ENCODE results near the gene NOD2.

NOD2 gene

DNA sequence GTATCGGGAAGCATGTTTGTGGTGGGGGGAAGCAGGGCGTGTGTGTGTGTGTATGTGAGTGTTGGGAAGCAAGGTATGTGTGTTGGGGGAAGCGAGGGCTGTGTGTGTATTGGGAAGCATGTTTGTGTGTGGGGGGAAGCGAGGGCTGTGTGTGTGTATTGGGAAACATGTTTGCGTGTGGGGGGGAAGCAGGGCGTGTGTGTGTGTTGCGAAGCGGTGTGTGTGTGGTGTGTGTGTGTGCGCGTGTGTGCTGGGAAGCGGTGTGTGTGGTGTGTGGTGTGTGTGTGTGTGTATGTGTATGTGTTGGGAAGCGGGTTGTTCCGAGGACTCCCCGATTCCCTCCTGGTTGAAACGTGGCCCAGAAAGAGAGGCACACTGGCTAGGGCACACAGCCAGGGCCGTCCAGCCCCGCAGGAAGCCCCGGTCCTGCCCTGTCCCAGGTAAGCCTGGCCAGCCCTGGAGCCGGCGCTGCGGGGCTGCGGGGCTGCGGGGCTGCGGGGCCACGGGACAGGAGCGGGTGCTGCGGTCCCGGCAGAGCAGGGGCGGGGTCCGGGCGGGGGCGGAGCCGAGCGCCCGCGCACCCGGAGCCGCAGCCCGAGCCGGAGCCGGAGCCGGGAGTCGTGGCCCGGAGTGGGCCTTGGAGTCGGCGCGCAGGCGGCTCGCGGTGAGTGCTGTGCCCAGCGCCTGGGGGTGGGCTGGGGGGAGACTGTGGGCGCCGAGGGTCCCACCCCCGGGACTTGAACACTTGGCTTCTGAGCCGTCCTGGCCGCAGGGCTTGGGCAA is at the start of gene NOD2:
Gene NOD2 (plus strand): TSS at position 608 of the 783 bp plus-strand sequence. CDS start 5,890 bp downstream, outside the sequence.
- peak; percentile 48 for DNase-seq

DNA sequence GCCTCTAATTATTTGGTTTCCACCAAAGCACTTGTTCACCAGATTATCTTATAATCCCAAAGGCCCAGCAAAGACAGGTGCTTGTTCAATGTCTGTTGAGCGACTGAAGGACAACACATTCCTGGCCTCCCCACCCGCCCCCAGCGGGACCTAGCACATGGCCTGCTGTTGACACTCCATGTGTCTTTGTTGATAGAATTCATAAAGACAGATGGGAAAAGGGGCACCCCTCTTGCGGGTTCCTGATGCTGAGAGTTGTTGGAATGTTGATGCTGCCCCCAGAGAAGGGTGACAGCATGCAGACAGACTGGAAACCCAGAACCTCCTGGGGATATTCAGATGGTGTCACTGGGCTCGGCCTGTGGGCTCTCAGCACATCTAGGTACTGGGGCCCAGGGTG is 49.2 kb upstream of the NOD2 start:
- DNase-seq, result no peak

DNA sequence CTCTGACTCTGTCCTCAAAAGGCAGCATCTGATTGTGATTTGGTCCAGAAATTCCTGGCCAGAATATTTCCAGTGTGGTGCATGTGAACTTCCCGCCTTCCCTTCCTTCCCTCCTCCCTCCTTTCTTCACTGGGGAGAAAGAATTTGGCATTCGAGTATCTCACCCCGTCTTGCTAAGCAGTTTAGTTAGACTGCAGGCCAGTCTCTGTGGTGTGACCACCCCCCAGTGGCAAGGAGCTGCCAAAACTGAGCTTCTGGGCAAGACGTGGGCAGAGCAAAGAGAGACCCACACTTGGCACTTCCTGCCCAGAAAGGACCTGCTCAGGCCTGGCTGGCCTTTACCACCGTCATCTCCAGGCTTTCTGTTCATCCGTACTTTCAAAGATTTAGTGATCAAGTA is 48.7 kb upstream of the NOD2 start:
- DNase-seq, result peak; percentile 43

DNA sequence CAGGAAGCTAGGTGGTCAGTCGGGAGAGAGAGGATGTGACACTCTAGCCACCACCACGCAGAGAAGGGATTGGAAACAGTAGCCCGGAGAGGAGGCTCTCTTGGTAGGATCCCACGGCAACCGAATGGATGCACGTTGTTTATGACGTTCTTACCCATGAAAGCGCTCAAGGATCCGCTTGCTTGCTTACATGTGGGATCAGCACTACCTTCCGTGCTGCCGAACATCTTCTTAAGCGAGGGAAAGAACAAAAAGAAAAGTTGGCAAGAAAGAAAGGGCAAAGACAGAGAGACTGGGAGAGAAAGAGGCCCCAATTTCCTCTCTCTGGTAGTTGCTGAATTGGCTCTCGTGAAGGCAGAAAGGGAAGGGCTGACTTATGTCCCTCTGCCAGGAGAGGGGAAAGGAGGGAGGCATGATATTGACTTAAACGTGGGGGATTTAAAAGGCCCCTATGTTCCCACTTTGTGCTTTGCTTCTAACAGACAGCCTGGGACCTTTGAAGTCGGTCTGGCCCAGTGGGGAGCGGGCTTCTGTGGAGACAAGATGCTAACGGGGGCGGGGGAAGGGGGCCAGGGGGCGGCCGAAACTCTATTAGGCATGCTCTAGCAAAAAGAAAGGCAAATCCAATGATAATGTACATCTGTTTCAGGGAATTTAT is 47.7 kb upstream of the NOD2 start:
- DNase-seq, result no peak

DNA sequence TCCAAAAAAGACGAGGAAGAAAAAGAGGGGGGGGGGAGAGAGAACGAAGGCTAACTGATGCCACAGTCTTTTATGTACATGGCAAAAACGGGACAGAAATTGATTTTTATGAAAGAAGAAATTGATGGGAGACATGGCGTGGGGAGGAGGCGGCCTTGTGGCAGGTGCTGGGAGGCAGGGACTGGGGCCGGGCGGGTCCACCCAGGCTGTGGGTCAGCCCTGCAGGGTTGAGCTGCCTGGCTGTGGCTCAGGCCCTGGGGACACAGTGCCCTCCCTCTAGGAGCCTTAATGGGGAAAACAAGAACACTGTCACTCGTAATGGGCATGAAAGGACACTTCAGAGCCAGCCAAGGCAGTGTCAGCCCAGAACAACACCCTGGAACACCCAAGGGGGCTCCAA is 47.1 kb upstream of the NOD2 start:
- DNase-seq, result no peak

DNA sequence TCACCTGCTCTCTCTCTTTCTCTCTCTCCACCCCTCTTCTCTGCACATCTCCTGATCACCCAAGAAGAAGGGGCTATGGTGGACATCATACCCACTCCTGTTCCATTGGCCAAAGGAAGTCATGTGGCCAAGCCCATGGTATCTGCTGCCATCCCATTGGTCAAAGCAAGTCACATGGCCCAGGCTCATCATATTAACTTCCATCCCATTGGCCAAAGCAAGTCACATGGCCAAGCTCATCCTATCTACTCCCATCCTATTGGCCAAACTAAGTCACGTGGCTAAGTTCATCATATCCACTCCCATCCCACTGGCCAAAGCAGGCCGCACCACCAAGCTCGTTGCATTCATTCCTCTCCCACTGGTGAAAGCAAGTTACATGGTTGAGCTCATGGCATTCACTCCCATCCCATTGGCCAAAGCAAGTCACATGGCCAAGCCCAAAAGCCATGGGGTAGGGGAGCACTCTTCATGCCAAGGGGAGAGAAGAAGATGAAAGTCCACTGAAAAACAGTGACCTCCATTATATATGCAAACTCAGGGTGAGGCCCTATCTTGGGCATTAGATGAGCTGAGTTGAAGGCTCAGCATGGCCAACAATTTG is 41.5 kb upstream of the NOD2 start:
- no peak for DNase-seq

DNA sequence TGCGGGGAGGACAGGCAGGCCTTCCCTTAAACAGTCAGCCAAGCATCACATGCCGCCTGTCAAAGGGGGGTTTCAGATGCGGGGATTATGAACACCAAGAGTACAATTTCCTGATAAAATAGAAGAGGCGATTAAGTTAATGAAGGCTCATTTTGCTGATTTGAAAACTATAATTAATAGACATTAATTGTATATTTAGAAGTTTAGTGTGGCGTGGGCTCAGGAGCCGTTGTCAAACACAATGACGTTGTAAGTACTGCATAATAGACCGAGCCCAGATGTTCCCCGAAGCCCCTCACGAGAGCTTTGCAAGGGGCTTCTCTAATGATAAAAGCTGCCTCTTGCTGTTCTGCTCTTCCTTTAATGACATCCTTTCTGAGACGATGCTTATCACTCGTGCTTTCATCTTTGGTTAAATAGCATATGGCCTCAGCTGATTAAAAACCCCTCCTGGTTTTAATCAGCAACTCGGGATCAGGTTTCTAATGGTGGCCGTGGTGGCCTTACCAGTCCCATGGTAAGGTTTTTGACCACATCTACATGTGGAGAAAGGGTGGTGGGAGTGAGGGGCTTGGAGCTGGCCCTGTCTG is 40.5 kb upstream of the NOD2 start:
- DNase-seq, result no peak

DNA sequence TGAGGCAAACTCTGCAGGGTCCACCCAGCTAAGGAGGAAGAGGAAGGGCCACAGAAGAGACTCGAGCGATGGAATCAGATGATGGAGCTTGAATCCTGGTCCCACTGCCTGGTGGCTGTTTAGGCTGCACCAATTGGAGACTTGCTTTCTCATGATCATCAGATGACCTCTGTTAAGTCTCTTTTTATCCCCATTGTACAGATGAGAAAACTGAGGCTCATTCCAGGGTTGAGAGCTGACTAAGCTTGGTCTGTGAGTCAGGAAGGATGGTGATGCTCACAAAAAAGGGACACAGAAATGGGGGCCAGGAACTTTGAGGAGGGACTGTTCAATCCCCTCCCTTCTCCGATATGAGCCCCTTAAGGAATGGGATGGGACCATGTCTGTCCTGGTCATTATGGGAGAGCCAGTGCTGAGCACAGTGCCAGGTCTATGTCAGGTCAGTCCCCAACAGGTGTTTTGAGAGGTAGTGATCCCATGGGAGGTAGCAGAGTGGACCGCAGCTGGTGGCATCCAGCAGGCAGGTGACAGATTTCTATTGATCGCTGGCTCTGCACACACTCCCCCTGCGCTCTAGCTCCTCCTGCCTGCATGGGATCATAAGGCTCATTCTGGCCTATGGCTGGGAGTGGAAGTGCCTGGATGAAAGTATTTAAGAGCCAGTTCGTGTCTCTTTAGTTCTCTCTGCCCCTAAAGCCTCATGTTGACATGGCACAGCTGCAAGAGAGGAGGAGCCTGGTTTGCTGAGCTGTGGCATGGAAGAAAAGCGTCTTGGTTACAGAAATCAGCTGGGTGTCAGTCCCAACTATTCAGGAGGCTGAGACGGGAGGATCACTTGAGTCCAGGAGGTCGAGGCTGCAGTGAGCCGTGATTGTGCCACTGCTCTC is 39.5 kb upstream of the NOD2 start:
- no peak for DNase-seq

DNA sequence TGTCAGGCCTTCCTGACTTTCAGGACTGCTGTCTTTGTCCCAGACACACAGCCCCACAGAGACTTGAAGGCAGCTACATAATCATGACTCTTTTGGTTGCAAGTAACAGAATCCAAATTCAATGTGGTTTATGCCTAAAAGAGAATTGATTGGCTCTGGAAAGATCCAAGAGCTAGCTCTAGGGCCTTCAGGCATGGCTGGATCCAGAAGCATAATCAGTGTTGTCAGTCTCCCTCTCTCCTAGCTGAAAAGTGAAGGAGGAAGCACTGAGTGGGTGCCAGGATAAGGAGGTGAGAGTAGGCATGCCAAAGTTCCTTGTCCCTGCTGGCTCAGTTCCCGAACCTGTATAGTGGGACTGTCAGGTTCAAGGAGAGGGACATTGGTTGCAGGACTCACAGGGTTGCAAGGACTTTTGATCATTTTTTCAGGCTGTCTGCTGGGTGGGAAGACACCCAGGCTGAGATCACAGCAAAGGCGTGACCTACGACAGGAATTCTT is 37.8 kb upstream of the NOD2 start:
- no peak for DNase-seq

DNA sequence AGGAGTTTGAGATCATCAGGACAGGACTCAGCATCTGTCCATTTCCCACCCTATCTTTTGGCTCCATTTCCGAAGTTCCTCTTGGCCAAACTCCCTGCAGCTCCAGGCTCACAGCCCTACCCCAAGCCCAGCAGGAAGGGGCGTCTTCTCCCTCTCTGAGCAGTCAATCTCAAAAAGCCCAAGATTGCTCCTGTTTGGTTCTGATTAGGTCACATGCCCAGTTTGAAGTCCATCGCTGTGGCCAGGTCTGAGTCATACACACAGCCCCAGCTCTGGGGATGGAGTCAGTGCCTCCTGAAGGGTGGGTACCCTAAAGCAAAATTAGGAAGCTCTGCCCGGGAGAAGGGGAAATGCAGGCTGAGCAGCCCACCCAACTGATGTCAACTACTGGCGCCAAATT is 36.2 kb upstream of the NOD2 start:
- no peak for DNase-seq

DNA sequence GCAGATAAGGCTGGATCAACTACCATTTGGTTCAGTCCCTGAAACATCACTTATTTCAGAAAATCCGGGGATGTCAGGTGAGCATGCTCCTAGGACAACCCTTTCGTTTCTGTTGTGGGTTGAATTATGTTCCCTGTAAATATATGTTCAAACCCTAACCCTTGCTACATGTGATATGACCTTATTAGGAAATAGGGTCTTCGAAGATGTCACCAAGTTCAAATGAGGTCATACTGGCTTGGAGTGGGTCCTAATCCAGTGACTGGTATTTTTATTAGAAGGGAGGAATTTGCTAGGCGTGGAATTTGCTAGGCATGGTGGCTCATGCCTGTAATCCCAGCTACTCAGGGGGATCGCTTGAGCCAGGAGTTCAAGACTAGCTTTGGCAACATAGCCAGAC is 33.6 kb upstream of the NOD2 start:
- no peak for DNase-seq

DNA sequence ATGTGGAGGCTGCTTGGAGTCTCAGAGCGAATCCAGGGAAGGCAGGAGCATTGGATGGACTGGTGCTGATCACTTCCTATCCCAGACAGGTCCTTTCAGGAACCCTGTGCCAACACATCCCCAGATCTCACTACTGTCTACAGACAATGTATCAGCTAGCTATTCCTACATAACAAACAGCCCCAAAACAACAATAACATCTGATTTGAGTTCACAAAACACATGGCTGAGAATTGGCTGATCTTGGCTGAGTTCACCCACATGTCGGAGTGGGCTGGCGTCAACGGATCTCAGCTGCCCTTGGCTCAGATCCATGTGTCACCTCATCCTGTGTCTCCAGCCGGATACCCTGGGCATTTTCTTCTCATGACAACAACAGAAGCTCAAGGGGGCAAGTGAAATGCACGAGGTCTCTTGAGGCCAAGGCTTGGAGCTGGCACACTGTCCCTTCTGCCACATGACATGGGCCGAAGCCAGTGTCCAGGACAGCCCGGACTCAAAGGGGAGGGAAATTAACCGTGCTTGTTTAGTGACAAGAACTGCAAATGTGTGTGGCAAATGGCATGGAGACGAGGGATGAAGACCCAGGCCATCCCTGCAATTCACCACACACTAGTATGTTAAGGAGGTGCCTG is 31.0 kb upstream of the NOD2 start:
- DNase-seq, result no peak

DNA sequence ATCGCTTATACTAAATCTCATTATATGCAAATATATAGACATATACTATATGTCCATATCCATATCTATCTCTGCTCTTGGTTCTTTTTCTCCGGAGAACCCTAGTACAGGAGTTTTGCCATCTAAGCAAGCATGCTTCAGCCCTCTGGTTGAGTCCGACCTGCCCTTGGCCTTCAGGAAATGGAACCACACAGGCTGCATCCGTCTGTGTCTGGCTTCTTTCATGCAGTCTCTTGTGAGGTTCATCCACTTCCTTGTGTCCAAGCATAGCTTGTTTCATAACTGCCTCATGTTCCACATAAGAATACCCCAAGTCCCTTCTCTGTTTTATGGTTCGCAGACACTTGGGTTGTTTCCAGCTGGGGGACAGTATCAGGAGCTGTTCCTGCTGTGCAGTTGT is 29.1 kb upstream of the NOD2 start:
- no peak for DNase-seq

DNA sequence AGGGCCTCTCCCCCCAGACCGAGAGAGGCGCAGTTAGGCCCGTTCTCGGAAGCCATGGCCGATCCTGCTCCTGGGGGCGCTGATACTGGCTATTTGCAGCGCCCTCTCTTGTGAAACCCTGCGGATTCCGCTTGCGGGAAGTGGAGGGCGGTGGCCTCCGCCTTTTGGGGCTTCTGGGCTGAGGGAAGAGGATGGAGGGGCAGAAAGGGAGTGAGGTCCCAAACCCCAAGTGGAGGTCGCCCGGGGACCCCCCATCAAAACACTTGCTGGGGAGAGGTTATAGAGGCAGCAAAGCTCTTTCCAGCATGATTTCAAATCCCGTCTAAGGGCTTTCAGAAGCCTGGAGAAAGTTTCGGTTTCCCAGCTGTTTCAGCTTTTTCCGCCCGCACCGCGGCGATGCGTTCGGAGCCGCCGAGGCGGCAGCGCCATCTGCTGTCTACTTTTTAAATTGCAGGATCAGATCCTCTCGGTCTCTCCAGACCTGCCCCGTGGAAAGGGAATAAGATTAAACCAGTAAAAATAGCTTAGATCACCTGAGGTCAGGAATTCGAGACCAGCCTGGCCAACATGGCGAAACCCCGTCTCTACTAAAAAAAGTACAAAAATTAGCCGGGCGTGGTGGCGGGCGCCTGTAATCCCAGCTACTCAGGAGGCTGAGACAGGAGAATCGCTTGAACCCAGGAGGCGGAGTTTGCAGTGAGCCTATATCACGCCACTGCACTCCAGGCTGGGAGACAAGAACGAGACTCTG is 28.1 kb upstream of the NOD2 start:
- DNase-seq, result peak; percentile 77

DNA sequence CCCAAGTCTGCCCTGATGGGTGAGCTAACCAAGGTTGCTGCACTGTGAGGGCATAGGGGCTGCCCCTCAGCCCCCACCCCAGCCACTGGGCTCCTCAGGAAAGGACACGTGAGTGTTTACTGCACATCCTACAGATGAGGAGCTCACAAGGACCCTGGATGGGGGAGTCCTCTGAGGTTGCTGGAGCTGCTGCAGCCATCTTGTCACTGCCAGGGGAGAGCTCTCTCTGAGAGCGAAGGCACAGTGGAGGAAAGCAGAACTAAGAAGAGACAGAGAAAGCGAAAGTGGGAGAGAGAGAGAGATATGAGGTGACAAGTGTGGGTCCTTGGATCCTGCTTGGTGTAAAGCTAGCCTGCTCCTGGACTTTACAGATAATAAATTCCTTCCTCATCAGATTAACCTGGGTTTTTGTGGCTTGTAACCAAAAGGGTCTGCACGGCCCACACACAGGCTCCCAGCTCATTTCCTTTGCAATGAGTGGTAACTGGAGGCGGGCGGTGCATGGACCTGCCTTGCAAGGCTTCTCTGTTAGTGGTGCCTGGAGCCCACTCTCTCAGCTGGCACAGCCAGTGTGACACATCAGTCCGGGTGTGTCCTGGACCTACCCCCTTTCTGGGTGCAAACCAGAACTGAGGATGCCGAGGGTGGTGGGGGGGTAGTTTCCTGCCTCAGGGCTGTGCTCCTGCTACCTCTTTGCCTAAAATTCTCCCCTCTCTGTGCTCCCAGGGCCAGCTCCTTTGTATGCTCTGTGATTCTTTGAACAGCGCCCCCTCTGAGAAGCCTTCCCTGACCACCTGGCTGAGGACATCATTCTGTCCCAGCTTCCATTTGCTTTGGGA is 26.5 kb upstream of the NOD2 start:
- DNase-seq, result peak; percentile 51

DNA sequence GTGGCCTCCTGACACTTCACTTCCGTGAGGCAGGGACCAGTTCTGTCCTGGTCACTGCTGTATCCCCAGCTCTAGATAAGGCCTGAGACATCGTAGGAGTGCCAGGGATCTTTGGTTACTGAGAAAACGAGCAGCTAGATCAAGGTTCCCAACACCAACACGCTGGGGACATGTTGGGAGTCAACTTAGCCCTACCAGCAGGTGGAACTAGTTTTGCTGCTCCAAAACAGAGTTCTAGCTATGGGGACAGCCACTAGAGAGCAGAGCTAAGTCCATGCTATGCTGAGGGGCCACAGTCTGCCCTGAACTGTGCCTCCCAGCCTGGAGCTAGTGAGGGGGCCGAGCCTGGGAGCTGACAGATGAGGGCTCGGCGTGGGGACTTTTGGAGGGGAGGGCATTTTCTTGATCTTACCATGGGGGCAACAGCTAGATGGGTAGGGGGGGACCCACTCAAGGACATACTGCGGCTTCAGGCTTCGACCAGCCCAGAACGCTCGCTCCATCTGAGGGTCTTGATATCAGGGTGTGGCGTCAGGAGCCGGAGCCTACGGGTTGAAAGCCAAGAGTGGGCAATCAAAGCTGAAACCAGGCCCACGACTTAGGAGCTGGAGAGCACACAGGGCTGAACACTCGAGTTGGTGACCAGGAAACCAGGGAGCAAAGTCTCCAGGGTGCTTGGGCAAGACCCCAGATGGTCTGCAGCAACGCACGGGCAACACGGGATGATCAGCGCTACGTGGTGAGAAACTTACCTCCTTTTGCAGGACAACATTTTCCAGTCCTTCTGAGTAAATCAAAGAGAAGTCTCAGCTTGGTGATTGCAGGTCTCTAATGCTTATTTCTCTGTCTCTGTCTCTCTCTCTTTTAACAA is 25.7 kb upstream of the NOD2 start:
- no peak for DNase-seq

DNA sequence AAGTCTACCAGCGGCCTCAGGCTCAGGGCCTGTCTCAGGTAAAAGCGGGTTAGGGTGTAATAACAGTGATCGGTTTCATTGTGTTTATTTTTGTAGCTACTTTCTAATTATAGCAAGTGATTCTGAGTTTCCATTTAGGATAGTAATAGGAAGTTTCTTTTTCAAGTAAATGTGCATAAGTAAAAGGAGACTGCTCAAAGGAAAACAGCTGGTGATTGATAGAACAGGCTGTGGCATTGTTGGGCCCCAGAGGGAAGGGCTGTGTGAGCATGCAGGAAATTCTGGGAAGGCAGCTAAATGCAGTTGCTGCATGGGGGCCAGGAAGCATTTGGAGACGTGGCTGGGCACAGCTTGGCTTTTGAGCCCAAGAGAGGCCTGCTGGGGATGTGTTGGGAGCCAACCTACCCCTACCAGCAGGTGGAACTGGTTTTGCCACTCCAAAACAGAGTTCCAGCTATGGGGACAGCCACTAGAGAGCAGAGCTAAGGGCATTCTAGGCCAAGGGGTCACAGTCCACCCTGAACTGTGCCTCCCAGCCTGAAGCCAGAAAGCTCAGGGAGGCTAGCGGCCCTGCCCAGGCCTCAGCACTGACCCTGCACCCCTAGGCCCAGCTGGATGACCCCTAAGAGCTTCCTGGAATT is 24.9 kb upstream of the NOD2 start:
- no peak for DNase-seq

DNA sequence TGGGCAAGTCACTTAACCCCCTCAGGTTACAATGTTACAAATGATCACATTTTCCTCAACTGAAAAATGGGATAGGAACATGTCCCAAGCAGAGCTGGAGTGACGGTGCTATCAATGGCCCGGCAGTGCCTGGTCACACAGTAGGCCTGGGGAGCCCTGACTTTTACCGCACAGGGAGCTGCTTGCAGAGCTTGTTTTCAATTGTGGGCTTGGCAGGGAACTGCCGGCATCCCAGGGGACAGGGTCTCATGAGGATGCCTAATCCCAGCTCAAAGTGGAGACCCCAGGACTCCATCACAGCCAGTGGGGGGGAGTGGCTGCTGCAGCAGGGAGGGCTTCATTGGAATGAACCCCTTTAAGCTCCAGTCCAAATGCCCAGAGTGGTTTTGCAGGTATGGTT is 23.7 kb upstream of the NOD2 start:
- no peak for DNase-seq

DNA sequence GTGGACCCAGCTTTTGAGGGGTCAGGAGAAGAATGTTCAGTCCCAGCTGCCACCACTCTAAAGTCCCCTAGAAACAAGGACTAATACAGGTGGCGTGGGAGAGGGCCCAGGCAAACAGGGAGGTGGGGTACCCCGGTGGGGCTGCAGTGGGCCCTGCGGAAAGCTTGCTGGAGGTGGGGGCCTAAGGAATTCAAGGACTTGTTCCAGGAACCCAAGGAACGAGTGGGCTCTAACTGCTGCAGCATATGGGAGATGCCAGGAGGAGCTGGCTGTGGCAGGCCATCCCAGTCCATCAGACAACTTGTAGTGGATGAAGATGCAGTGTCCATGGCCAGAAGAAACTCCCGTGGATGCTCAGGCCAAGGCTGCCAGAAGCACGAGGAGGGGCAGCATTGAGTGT is 22.9 kb upstream of the NOD2 start:
- DNase-seq, result no peak

All from activated naive CD4-positive, alpha-beta T cell treated with anti-CD3 and anti-CD28 coated beads, Interleukin-2, amount 50 U/mL, for 16 hours (primary cell).